Measurements from ENCODE around the gene APLF.

APLF gene

DNA sequence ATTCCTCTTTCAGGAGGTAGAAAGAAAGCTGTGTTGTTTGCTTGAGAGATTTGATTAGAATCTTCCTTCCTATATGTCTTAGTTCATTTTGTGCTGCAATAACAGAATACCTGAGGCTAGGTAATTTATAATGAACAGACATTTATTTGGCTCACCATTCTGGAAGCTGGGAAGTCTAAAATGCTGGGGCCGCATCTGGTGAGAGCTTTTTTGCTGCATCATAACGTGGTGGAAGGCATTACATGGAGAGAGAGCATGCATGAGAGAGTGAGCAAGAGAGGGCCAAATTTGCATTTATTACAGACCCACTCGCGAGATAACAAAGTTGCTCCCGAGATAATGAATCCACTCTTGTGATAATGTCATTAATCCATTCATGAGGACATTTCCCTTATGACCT lies 34.4 kb downstream of the APLF start:
- no peak for TF ChIP-seq Cebpa-rat (IDR thresholded peaks at IDR 0.05)

DNA sequence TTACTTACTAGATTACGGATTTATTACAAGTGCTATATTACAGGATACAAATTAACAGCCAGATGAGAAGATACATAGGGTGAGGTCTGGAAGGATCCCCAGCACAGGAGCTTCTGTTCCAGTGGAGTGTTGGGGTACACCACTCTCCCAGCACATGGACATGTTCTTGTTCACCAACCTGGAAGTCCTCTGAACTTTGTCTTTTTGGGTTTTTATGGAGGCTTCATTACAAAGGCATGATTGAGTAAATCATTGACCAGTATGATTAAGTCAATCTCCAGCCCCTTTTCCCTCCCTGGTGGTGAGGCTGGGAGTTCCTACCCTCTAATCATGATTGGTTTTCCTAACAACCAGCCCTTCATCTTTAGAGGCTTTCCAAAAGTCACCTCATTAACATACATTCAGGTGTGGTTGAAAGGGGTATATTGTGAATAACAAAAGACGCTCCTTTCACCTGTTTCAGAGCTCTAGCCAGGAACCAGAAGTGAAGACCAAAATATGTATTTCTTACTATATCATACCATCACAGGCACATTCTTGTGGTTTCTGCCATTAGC lies 38.3 kb downstream of the APLF start:
- Histone ChIP-seq H3K4me1 (peaks cover 0 to 7% (median 0%) of the 10 kb centered on the region in 10 experiments; a peak in 4 of 20 replicates), H3K4me2 (peak overlapping the region in 5 of 11 experiments; percentile 6 to 35 (median 20); a peak in 6 of 22 replicates), H3K27me3 (no peaks in the 10 kb centered on the region), H3K4me3 (no peak overlapping the region), H3K27ac (no peak overlapping the region), H4K20me1 (no peaks in the 10 kb centered on the region), H3K9ac (no peak overlapping the region), H3K36me3 (peaks cover 0 to 8% (median 0%) of the 10 kb centered on the region in 11 experiments; a peak in 4 of 22 replicates), H3K9me3 (replicated peaks in 1 of 11) (peaks cover 0 to 12% (median 6%) of the 10 kb centered on the region in 11 experiments; a peak in 16 of 22 replicates)
- TF ChIP-seq Cebpa-rat (IDR thresholded peaks at IDR 0.05), result no peak

More for the DNA sequence above, 34.4 kb downstream of the APLF start:
- Histone ChIP-seq H3K4me2 (no peak overlapping the region), H4K20me1 (no peaks in the 10 kb centered on the region), H3K9ac (no peak overlapping the region), H3K4me1 (peaks cover 0 to 7% (median 0%) of the 10 kb centered on the region in 10 experiments; a peak in 4 of 20 replicates), H3K9me3 (replicated peaks in 1 of 11) (peaks cover 4 to 9% (median 7%) of the 10 kb centered on the region in 11 experiments; a peak in 20 of 22 replicates), H3K4me3 (no peak overlapping the region), H3K27ac (no peak overlapping the region), H3K27me3 (no peaks in the 10 kb centered on the region), H3K36me3 (peaks cover 0 to 5% (median 0%) of the 10 kb centered on the region in 11 experiments; a peak in 3 of 22 replicates)

- no peak for TF ChIP-seq Cebpa-rat (IDR thresholded peaks at IDR 0.05)
- H3K9me3 ChIP-seq (replicated peaks in 1 of 11), result peaks cover 0 to 12% (median 6%) of the 10 kb centered on the region in 11 experiments; a peak in 16 of 22 replicates
- H3K4me2 ChIP-seq, result peak overlapping the region in 6 of 11 experiments; percentile 6 to 35 (median 16); a peak in 6 of 22 replicates
- no peak overlapping the region for H3K4me3 ChIP-seq
- no peaks in the 10 kb centered on the region for H3K27me3 ChIP-seq
- no peak overlapping the region for H3K9ac ChIP-seq
- H3K4me1 ChIP-seq, result peaks cover 0 to 7% (median 0%) of the 10 kb centered on the region in 10 experiments; a peak in 4 of 20 replicates
- no peaks in the 10 kb centered on the region for H4K20me1 ChIP-seq
- no peak overlapping the region for H3K27ac ChIP-seq
- H3K36me3 ChIP-seq, result peaks cover 0 to 8% (median 0%) of the 10 kb centered on the region in 11 experiments; a peak in 4 of 22 replicates
Observed at GRCh38 chr2:68506170-68506569, 38.8 kb downstream of the APLF start.

DNA sequence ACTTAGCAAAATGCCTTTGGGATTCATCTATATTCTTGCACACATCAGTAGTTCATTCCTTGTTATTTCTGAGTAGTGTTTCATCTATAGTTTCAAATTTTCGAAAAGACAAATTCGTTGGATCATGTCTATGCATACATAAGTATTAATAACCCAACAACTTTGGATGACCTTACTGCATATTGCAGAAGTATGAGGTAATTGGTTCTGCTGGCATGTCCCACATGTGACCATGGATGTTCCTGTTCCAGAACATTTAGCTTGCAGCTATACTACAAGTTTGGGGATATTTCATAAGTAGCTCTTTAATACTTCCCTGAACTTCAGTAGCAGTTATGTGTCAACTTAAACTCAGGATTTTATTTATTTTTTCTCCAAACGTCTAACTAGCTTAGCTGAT lies 44.9 kb downstream of the APLF start:
- H3K36me3 ChIP-seq, result peaks cover 0 to 6% (median 0%) of the 10 kb centered on the region in 11 experiments; a peak in 3 of 22 replicates

GRCh38 chr2:68512966-68513365 lies 45.6 kb downstream of the APLF start:
- H3K27ac ChIP-seq, result no peak overlapping the region
- peaks cover 5 to 17% (median 6%) of the 10 kb centered on the region in 11 experiments; a peak in 19 of 22 replicates for H3K9me3 ChIP-seq (replicated peaks in 1 of 11)
- no peak overlapping the region for H3K4me3 ChIP-seq
- no peak for TF ChIP-seq Cebpa-rat (IDR thresholded peaks at IDR 0.05)
- no peak overlapping the region for H3K9ac ChIP-seq
- no peaks in the 10 kb centered on the region for H4K20me1 ChIP-seq
- no peaks in the 10 kb centered on the region for H3K27me3 ChIP-seq
- peaks cover 0 to 6% (median 0%) of the 10 kb centered on the region in 11 experiments; a peak in 3 of 22 replicates for H3K36me3 ChIP-seq
- peaks cover 0 to 21% (median 11%) of the 10 kb centered on the region in 10 experiments; a peak in 9 of 20 replicates for H3K4me1 ChIP-seq
- H3K4me2 ChIP-seq, result peak overlapping the region in 6 of 11 experiments; percentile 17 to 52 (median 26); a peak in 9 of 22 replicates

More for the DNA sequence above, 44.9 kb downstream of the APLF start:
- no peak overlapping the region for H3K27ac ChIP-seq
- H3K4me1 ChIP-seq, result peaks cover 0 to 21% (median 11%) of the 10 kb centered on the region in 10 experiments; a peak in 9 of 20 replicates
- no peaks in the 10 kb centered on the region for H4K20me1 ChIP-seq
- H3K9ac ChIP-seq, result no peak overlapping the region
- H3K9me3 ChIP-seq (replicated peaks in 1 of 11), result peaks cover 5 to 17% (median 6%) of the 10 kb centered on the region in 11 experiments; a peak in 19 of 22 replicates
- H3K4me2 ChIP-seq, result peak overlapping the region in 6 of 11 experiments; percentile 17 to 52 (median 26); a peak in 10 of 22 replicates
- no peaks in the 10 kb centered on the region for H3K27me3 ChIP-seq
- TF ChIP-seq Cebpa-rat (IDR thresholded peaks at IDR 0.05), result no peak
- no peak overlapping the region for H3K4me3 ChIP-seq

GRCh38 chr2:68514316-68514929 lies 47.0 kb downstream of the APLF start:
- H3K4me2 ChIP-seq, result no peak overlapping the region
- H4K20me1 ChIP-seq, result no peaks in the 10 kb centered on the region
- peaks cover 0 to 9% (median 0%) of the 10 kb centered on the region in 11 experiments; a peak in 9 of 22 replicates for H3K9me3 ChIP-seq (replicated peaks in 1 of 11)
- peaks cover 0 to 6% (median 0%) of the 10 kb centered on the region in 11 experiments; a peak in 1 of 22 replicates for H3K36me3 ChIP-seq
- TF ChIP-seq Cebpa-rat (IDR thresholded peaks at IDR 0.05), result no peak
- no peak overlapping the region for H3K9ac ChIP-seq
- H3K27me3 ChIP-seq, result no peaks in the 10 kb centered on the region
- peaks cover 0 to 21% (median 11%) of the 10 kb centered on the region in 10 experiments; a peak in 9 of 20 replicates for H3K4me1 ChIP-seq
- H3K4me3 ChIP-seq, result no peak overlapping the region
- H3K27ac ChIP-seq, result no peak overlapping the region

DNA sequence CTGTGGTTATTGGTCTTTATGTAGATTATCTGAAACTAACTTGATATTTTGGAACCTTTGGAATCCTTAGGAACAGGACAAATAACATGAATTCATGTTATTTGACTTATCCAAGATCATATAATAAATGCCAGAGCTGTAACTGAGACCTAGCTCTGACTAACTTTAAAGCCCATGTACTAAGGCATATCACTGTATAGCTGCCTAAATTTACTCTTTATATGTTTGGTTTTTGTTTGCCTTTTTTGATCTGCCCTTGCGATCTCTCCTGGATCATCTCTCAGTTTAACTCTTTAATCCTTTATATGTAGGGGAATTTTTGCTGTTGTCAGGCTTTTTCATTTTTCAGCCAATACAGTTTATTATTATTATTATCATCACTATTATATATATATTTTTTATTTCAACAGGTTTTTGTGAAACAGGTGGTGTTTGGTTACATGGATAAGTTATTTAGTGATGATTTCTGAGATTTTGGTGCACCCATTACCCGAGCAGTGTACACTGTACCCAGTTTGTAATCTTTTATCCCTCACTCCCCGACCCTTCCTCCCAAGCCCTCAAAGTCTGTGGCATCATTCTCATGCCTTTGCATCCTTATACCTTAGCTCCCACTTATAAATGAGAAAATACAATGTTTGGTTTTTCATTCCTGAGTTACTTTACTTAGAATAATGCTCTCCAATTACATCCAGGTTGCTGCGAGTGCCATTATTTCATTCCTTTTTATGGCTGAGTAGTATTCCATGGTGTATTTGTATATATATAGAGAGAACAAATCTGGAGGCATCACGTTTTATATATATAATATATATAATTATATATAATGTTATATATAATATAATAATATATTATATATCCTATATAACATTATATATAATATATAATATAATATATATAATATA lies 48.9 kb downstream of the APLF start:
- Histone ChIP-seq H3K4me2 (no peak overlapping the region), H3K4me1 (peaks cover 0 to 21% (median 11%) of the 10 kb centered on the region in 10 experiments; a peak in 9 of 20 replicates), H4K20me1 (no peaks in the 10 kb centered on the region), H3K9me3 (replicated peaks in 1 of 11) (peaks cover 0 to 9% (median 0%) of the 10 kb centered on the region in 11 experiments; a peak in 6 of 22 replicates), H3K4me3 (no peak overlapping the region), H3K36me3 (peaks cover 0 to 6% (median 0%) of the 10 kb centered on the region in 11 experiments; a peak in 2 of 22 replicates), H3K9ac (no peak overlapping the region), H3K27me3 (no peaks in the 10 kb centered on the region), H3K27ac (no peak overlapping the region)
- no peak for TF ChIP-seq Cebpa-rat (IDR thresholded peaks at IDR 0.05)

DNA sequence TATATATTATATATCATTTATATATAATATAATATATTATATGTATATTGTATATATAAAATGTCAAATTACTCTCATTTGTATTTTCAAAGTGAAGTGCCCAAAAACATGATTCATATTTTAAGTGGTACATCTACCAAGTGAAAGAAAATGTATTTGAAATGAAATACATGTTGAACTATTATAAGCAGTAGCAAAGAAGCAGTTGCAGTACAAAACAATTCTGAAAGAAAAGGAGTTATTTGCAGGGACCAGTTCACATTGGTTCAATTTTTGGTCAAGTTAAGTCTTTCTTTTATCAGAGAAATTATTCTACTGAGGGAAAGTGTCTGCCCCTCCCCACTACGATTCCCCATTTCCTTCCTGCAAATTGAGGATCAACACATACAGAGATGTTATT lies 51.9 kb downstream of the APLF start:
- no peaks in the 10 kb centered on the region for H4K20me1 ChIP-seq
- no peak overlapping the region for H3K9ac ChIP-seq
- no peak overlapping the region for H3K4me2 ChIP-seq
- peaks cover 0 to 4% (median 0%) of the 10 kb centered on the region in 11 experiments; a peak in 2 of 22 replicates for H3K36me3 ChIP-seq
- H3K4me1 ChIP-seq, result 0 out of 20 replicates have a peak, but pooled peaks cover 0 to 4% (median 0%) of the 10 kb centered on the region in 10 experiments
- no peak for TF ChIP-seq Cebpa-rat (IDR thresholded peaks at IDR 0.05)
- no peak overlapping the region for H3K27ac ChIP-seq
- H3K9me3 ChIP-seq (replicated peaks in 1 of 11), result peaks cover 0 to 4% (median 0%) of the 10 kb centered on the region in 11 experiments; a peak in 5 of 22 replicates
- H3K4me3 ChIP-seq, result no peak overlapping the region
- H3K27me3 ChIP-seq, result no peaks in the 10 kb centered on the region

Measured in BLaER1 treated with 17β-estradiol and CSF1 and Interleukin-3, amounts not matched to agents 10 nM and 100 nM (cell line).